Lung microvascular endothelial cell (primary cell): Measurements from ENCODE around the gene SNX27. TPM values are rescaled to one million over a fixed set of nuclear protein-coding genes. Genes with fewer than 3 reads are reported as not detected.

Experiments used
- DNase-seq, 2 donors: peaks; one replicate each; pipeline versions ENCODE4 v3.0.0 to v3.0.0-alpha.2; 2010; ENCODE audit warnings: low read depth in 2 of 2
- total RNA-seq: library from RNA; depleted of rRNA; stranded (reverse); fragments of >200 nt; gene quantifications from 2 replicates; pipeline ENCODE4 v1.2.1, GENCODE V29; 2014

The SNX27 gene
- 10.0 and 13.5 TPM in 2 replicates for total RNA-seq

GRCh38 chr1:151611832-151612500, at the start of gene SNX27:
Gene SNX27, plus strand, starts transcription at chr1:151612050. Its CDS starts 152 bp downstream, at chr1:151612202.
- peak; percentile 93 to 94 for DNase-seq

GRCh38 chr1:151562661-151563060, 49.2 kb upstream of the SNX27 start:
- no peak for DNase-seq

- DNase-seq = no peak
Measured at GRCh38 chr1:151563376-151563775, 48.5 kb upstream of the SNX27 start.

- DNase-seq = no peak
Measured at GRCh38 chr1:151565502-151566189, 46.2 kb upstream of the SNX27 start.

GRCh38 chr1:151568626-151569088, 43.2 kb upstream of the SNX27 start:
- DNase-seq = no peak

GRCh38 chr1:151570819-151571218, 41.0 kb upstream of the SNX27 start:
- no peak for DNase-seq

- DNase-seq = peak in 1 of 2 donors; percentile 75
Measured at GRCh38 chr1:151574575-151575529, 37.0 kb upstream of the SNX27 start.

GRCh38 chr1:151577173-151577572, 34.7 kb upstream of the SNX27 start:
- DNase-seq = no peak

GRCh38 chr1:151578941-151579340, 32.9 kb upstream of the SNX27 start:
- no peak for DNase-seq

GRCh38 chr1:151579436-151580225, 32.2 kb upstream of the SNX27 start:
- DNase-seq = peak in 1 of 2 donors; percentile 20

- no peak for DNase-seq
Measured at GRCh38 chr1:151581451-151581850, 30.4 kb upstream of the SNX27 start.

- DNase-seq = no peak
Measured at GRCh38 chr1:151581921-151582320, 29.9 kb upstream of the SNX27 start.

- DNase-seq = no peak
Measured at GRCh38 chr1:151583796-151584195, 28.1 kb upstream of the SNX27 start.

GRCh38 chr1:151584278-151584677, 27.6 kb upstream of the SNX27 start:
- DNase-seq = no peak

GRCh38 chr1:151584780-151585179, 27.1 kb upstream of the SNX27 start:
- DNase-seq = no peak

GRCh38 chr1:151585622-151586021, 26.2 kb upstream of the SNX27 start:
- DNase-seq = peak in 1 of 2 donors; percentile 66

GRCh38 chr1:151590961-151591360, 20.9 kb upstream of the SNX27 start:
- DNase-seq = no peak

GRCh38 chr1:151593730-151594129, 18.1 kb upstream of the SNX27 start:
- DNase-seq = no peak

GRCh38 chr1:151594143-151594625, 17.7 kb upstream of the SNX27 start:
- DNase-seq = peak; percentile 56 to 78

- peak; percentile 12 to 15 for DNase-seq
Measured at GRCh38 chr1:151596166-151596953, 15.5 kb upstream of the SNX27 start.
